ENCODE results near the gene TBL1X.
A peak's percentile ranks its signal among the peaks of the same experiment; 100 is the strongest.

TBL1X gene

DNA sequence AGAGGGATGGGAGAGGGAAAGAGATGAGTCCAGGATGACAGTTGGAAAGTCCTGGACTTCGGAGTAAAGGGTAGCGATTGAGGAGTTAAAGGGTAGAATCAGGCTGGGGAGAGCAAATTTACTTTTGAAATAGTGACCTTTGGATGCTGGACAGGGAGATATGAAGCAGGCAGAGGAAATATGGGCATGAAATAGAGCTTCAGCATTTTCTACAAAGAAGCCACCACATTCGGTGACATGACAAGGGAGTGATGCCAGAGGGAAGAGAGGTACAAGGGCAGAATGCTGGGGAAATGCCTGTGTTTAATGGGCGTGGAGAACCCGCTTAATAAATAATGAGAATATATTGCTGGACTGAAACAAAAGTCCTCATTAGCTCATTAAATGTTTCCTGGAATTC is 92.7 kb downstream of the TBL1X start:
- H3K9me3 ChIP-seq (ENCODE audit: control insufficient read depth in 2 of 2, low read length in 2 of 2): no peaks in the 10 kb centered on the region
- H3K27me3 ChIP-seq (ENCODE audit: control insufficient read depth in 1 of 2, insufficient read depth in 2 of 2, low read length in 2 of 2): no peaks in the 10 kb centered on the region
- H3K9ac ChIP-seq (ENCODE audit: low read length in 2 of 2): no peak overlapping the region
- no peak overlapping the region for H3K4me3 ChIP-seq (ENCODE audit: low read length in 2 of 2)
- no peaks in the 10 kb centered on the region for H3K36me3 ChIP-seq (ENCODE audit: control insufficient read depth in 2 of 2, insufficient read depth in 2 of 2, low read length in 2 of 2)
- H3K4me1 ChIP-seq (ENCODE audit: control insufficient read depth, insufficient read depth, low read length): no peaks in the 10 kb centered on the region
- H3K27ac ChIP-seq (ENCODE audit: low read length): no peak overlapping the region

DNA sequence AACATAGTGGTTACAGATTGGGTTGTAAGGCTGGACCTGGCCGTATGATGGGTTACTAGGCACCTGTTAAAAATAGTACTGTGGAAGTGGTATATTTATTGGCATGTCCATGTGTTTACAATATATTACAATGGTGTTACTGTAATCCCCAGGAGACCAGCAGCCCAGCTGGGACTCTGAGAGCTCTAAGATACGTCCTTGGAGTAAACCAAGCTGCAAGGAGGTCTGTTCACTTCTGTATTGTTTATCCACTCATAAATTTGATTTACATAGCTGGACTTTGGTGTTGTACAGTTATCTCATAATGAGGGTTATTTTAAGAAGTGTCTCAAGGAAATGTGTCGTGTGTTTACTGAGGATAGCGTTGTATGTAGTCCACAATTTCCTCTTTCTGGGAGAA is 93.8 kb downstream of the TBL1X start:
- Histone ChIP-seq H3K9me3 (ENCODE audit: control insufficient read depth in 2 of 2, low read length in 2 of 2) (no peaks in the 10 kb centered on the region), H3K4me1 (ENCODE audit: control insufficient read depth, insufficient read depth, low read length) (no peaks in the 10 kb centered on the region), H3K27ac (ENCODE audit: low read length) (no peak overlapping the region), H3K36me3 (ENCODE audit: control insufficient read depth in 2 of 2, insufficient read depth in 2 of 2, low read length in 2 of 2) (no peaks in the 10 kb centered on the region), H3K4me3 (ENCODE audit: low read length in 2 of 2) (no peak overlapping the region), H3K9ac (ENCODE audit: low read length in 2 of 2) (no peak overlapping the region), H3K27me3 (ENCODE audit: control insufficient read depth in 1 of 2, insufficient read depth in 2 of 2, low read length in 2 of 2) (no peaks in the 10 kb centered on the region)

DNA sequence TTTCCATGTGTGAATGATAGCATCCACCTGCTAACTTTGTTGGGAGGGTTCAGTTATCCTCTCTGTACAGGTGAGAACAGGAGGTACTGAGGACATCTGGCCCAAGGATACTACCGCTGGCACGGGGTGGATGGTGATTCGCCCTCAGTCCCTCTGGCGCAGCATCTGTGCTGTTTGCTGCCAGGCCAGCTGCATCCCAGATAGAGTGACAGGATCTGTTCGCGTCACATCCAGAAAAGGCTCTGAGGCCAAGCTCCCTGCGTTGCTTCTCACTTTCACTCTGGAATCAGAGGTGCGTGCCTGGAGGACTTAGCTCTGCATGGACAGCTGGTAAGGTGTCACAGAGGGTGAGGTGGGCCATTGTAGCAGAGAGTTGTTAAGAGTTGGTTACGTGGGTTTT is 95.4 kb downstream of the TBL1X start:
- no peak overlapping the region for H3K27ac ChIP-seq (ENCODE audit: low read length)
- H3K27me3 ChIP-seq (ENCODE audit: control insufficient read depth in 1 of 2, insufficient read depth in 2 of 2, low read length in 2 of 2): no peaks in the 10 kb centered on the region
- H3K9ac ChIP-seq (ENCODE audit: low read length in 2 of 2): no peak overlapping the region
- no peak overlapping the region for H3K4me3 ChIP-seq (ENCODE audit: low read length in 2 of 2)
- no peaks in the 10 kb centered on the region for H3K4me1 ChIP-seq (ENCODE audit: control insufficient read depth, insufficient read depth, low read length)
- H3K36me3 ChIP-seq (ENCODE audit: control insufficient read depth in 2 of 2, insufficient read depth in 2 of 2, low read length in 2 of 2): no peaks in the 10 kb centered on the region
- H3K9me3 ChIP-seq (ENCODE audit: control insufficient read depth in 2 of 2, low read length in 2 of 2): no peaks in the 10 kb centered on the region

DNA sequence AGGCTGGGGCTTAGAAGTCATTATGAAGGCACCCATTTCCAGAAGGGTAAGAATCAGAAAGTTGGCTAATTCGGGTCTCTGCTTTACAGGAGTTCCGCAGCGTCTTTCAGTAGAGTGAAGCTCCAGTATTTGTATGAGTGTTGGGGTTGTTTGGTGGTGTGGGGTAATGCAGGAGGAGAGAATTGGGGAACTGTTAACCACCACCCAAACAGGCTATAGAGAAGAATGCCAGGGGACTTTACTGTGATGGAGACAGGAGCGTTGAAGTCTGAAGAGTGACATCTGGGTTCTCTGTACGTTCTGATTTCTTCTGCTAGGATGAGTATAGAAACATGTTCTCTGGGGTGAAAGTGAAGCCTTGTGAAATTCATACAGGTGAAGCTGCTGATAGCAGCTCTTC is 96.3 kb downstream of the TBL1X start:
- H3K27me3 ChIP-seq (ENCODE audit: control insufficient read depth in 1 of 2, insufficient read depth in 2 of 2, low read length in 2 of 2): no peaks in the 10 kb centered on the region
- no peak overlapping the region for H3K9ac ChIP-seq (ENCODE audit: low read length in 2 of 2)
- H3K4me1 ChIP-seq (ENCODE audit: control insufficient read depth, insufficient read depth, low read length): peaks cover 5% of the 10 kb centered on the region
- H3K9me3 ChIP-seq (ENCODE audit: control insufficient read depth in 2 of 2, low read length in 2 of 2): no peaks in the 10 kb centered on the region
- no peak overlapping the region for H3K4me3 ChIP-seq (ENCODE audit: low read length in 2 of 2)
- H3K27ac ChIP-seq (ENCODE audit: low read length): no peak overlapping the region
- no peaks in the 10 kb centered on the region for H3K36me3 ChIP-seq (ENCODE audit: control insufficient read depth in 2 of 2, insufficient read depth in 2 of 2, low read length in 2 of 2)

DNA sequence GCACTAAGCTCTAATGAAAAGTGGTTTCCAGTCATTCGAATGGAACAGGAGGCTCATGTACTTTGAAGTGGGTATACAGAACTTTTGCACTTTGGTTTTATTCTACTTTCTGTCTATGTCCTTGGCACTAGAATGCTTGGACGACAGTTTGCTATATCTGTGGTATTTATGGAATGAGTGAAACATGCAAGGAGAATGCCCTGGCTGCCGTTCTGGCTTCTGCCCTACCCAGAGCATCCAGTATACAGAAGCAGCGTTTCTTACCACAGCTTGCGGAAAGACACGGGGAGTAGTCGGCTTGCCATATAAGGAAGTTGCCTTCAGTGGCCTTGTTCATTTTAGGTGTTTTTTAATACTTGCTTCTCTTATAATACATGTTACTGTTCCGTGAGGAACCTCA is 98.0 kb downstream of the TBL1X start:
- peak overlapping the region; percentile 31 for H3K27ac ChIP-seq (ENCODE audit: low read length)
- no peaks in the 10 kb centered on the region for H3K27me3 ChIP-seq (ENCODE audit: control insufficient read depth in 1 of 2, insufficient read depth in 2 of 2, low read length in 2 of 2)
- no peaks in the 10 kb centered on the region for H3K9me3 ChIP-seq (ENCODE audit: control insufficient read depth in 2 of 2, low read length in 2 of 2)
- no peaks in the 10 kb centered on the region for H3K36me3 ChIP-seq (ENCODE audit: control insufficient read depth in 2 of 2, insufficient read depth in 2 of 2, low read length in 2 of 2)
- peaks cover 12% of the 10 kb centered on the region for H3K4me1 ChIP-seq (ENCODE audit: control insufficient read depth, insufficient read depth, low read length)
- no peak overlapping the region for H3K9ac ChIP-seq (ENCODE audit: low read length in 2 of 2)
- peak overlapping the region in 1 of 2 donors; percentile 8 for H3K4me3 ChIP-seq (ENCODE audit: low read length in 2 of 2)

DNA sequence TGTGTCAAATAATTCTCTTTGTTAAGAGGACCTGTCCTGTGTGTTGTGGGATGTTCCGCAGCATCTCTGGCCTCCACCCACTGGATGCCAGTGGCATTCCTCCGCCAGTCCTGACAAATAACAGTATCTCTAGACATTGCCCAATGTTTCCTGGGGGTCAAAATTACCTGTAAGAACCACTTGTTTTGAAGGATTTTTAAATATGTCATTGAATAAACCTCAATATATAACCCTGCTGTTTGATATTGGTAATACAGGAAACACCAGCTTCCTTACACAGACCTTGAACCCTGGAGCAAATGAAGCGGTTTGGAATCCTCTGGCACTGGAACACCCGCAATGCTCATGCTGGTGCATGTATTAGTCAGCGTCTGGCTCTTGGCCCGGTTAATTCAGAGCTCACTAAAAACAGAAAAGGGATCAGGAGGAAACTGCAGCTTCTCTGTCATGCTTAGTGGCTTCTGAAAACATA is 101.3 kb downstream of the TBL1X start:
- Histone ChIP-seq H3K4me3 (ENCODE audit: low read length in 2 of 2) (no peak overlapping the region), H3K36me3 (ENCODE audit: control insufficient read depth in 2 of 2, insufficient read depth in 2 of 2, low read length in 2 of 2) (no peaks in the 10 kb centered on the region), H3K9me3 (ENCODE audit: control insufficient read depth in 2 of 2, low read length in 2 of 2) (no peaks in the 10 kb centered on the region), H3K27ac (ENCODE audit: low read length) (no peak overlapping the region), H3K9ac (ENCODE audit: low read length in 2 of 2) (no peak overlapping the region), H3K4me1 (ENCODE audit: control insufficient read depth, insufficient read depth, low read length) (peaks cover 20% of the 10 kb centered on the region), H3K27me3 (ENCODE audit: control insufficient read depth in 1 of 2, insufficient read depth in 2 of 2, low read length in 2 of 2) (peaks cover 0 to 5% of the 10 kb centered on the region in 2 donors)

DNA sequence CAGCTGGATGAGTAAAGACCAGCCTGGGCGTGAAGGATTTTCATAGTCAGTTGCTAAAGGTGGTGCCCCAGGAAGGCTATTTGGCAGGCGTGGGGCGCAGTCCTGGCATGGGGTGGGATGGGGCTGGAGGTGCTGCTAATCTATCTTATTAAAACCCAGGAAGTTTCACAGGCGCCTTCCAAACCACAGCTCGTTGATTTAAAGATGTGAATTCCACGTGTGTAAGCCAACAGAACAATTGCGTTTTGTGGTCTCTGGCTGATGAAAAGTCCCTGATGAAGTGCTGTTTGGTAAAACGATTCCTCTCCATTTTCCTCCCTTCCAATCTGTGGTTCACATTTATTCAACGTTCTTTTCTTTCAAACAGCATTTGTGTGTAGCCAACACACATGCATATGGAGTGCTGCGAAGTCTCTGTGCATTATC is 105.0 kb downstream of the TBL1X start:
- peaks cover 0 to 5% of the 10 kb centered on the region in 2 donors for H3K27me3 ChIP-seq (ENCODE audit: control insufficient read depth in 1 of 2, insufficient read depth in 2 of 2, low read length in 2 of 2)
- H3K36me3 ChIP-seq (ENCODE audit: control insufficient read depth in 2 of 2, insufficient read depth in 2 of 2, low read length in 2 of 2): no peaks in the 10 kb centered on the region
- H3K9ac ChIP-seq (ENCODE audit: low read length in 2 of 2): no peak overlapping the region
- H3K27ac ChIP-seq (ENCODE audit: low read length): no peak overlapping the region
- H3K4me3 ChIP-seq (ENCODE audit: low read length in 2 of 2): no peak overlapping the region
- H3K9me3 ChIP-seq (ENCODE audit: control insufficient read depth in 2 of 2, low read length in 2 of 2): no peaks in the 10 kb centered on the region
- peaks cover 20% of the 10 kb centered on the region for H3K4me1 ChIP-seq (ENCODE audit: control insufficient read depth, insufficient read depth, low read length)

DNA sequence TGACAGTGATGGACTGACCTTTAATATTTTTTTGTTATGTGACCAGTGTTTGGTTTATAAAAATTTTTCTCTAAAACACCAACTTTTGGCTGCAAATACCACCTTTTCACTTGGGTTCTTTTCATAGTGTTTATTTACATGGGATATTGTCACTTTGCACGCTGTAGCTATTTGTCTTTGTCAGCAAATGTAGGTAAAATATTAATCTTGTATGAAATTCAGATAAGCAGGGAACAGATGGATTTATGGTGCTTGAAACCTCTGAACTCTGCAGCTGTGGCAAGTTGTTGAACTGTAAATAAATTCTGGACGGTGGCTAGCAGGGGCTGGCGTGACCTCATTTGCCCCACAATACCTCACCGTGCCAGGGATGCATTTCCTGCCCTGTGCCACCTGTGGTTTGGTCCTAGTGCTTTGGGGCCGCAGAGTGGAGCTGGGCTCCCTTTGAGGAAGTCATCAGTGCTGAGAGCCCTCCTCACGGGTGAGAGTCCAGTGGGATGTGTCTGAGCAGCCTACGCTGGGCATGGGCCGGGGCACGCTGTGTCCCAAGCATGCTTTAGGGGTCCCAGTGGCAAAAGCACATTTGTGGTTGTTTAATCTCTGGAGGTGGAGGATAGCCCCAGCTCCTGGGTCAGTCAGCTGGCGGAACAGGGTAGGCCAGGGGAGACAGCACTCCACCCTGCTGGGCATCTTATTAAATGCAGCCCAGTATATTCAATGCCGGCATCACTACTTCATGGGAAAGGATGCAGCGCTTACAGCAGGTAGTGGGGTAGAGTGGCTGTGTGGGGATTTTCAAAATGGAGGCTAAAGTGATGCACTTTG is 108.6 kb downstream of the TBL1X start:
- Histone ChIP-seq H3K27ac (ENCODE audit: low read length) (no peak overlapping the region), H3K4me3 (ENCODE audit: low read length in 2 of 2) (no peak overlapping the region), H3K4me1 (ENCODE audit: control insufficient read depth, insufficient read depth, low read length) (peaks cover 7% of the 10 kb centered on the region), H3K9ac (ENCODE audit: low read length in 2 of 2) (no peak overlapping the region), H3K36me3 (ENCODE audit: control insufficient read depth in 2 of 2, insufficient read depth in 2 of 2, low read length in 2 of 2) (no peaks in the 10 kb centered on the region), H3K9me3 (ENCODE audit: control insufficient read depth in 2 of 2, low read length in 2 of 2) (no peaks in the 10 kb centered on the region), H3K27me3 (ENCODE audit: control insufficient read depth in 1 of 2, insufficient read depth in 2 of 2, low read length in 2 of 2) (peaks cover 0 to 5% of the 10 kb centered on the region in 2 donors)

DNA sequence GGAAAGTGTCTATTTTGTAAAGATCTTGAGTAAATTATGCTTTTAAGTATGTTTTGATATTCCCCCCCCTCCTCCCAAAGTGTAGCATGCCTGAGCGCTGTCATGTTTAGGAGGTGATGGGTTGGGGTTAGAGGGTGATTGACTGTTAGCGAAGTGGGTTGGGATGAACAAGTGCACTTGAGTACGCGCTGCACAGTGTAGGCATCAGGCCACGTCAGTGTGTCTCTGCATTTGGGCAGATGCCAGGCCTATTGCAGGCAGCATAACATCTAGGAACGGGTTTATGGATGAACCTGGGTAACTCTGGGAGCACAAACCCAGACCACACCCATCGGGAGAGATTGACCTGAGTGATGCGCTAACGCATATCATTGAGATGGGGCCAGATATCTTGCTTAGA is 111.2 kb downstream of the TBL1X start:
- H3K27ac ChIP-seq (ENCODE audit: low read length): no peak overlapping the region
- H3K9me3 ChIP-seq (ENCODE audit: control insufficient read depth in 2 of 2, low read length in 2 of 2): no peaks in the 10 kb centered on the region
- H3K4me3 ChIP-seq (ENCODE audit: low read length in 2 of 2): no peak overlapping the region
- H3K27me3 ChIP-seq (ENCODE audit: control insufficient read depth in 1 of 2, insufficient read depth in 2 of 2, low read length in 2 of 2): no peaks in the 10 kb centered on the region
- H3K9ac ChIP-seq (ENCODE audit: low read length in 2 of 2): no peak overlapping the region
- no peaks in the 10 kb centered on the region for H3K36me3 ChIP-seq (ENCODE audit: control insufficient read depth in 2 of 2, insufficient read depth in 2 of 2, low read length in 2 of 2)
- H3K4me1 ChIP-seq (ENCODE audit: control insufficient read depth, insufficient read depth, low read length): no peaks in the 10 kb centered on the region

DNA sequence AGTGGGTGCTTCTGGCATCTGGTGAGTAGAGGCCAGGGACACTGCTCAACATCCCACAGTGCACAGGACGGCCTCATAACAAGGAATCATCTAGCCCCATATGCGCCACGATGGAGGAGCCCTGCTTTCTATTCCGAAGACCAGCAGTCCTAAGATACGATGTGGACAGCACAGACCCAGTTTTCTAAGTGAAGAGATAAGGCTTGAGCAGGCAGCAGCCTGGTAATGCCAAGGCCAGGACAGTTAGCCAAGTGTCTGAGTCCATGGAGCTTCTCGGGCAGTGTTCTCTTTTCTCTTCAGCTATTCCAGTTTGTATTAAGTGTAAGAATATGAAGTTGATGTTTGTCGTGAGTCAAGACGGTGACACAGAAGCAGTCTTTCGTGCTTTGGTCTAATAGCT is 112.7 kb downstream of the TBL1X start:
- H3K4me1 ChIP-seq (ENCODE audit: control insufficient read depth, insufficient read depth, low read length): peaks cover 7% of the 10 kb centered on the region
- H3K27me3 ChIP-seq (ENCODE audit: control insufficient read depth in 1 of 2, insufficient read depth in 2 of 2, low read length in 2 of 2): peaks cover 0 to 2% of the 10 kb centered on the region in 2 donors
- H3K27ac ChIP-seq (ENCODE audit: low read length): no peak overlapping the region
- no peak overlapping the region for H3K4me3 ChIP-seq (ENCODE audit: low read length in 2 of 2)
- H3K9me3 ChIP-seq (ENCODE audit: control insufficient read depth in 2 of 2, low read length in 2 of 2): no peaks in the 10 kb centered on the region
- no peaks in the 10 kb centered on the region for H3K36me3 ChIP-seq (ENCODE audit: control insufficient read depth in 2 of 2, insufficient read depth in 2 of 2, low read length in 2 of 2)
- H3K9ac ChIP-seq (ENCODE audit: low read length in 2 of 2): no peak overlapping the region

DNA sequence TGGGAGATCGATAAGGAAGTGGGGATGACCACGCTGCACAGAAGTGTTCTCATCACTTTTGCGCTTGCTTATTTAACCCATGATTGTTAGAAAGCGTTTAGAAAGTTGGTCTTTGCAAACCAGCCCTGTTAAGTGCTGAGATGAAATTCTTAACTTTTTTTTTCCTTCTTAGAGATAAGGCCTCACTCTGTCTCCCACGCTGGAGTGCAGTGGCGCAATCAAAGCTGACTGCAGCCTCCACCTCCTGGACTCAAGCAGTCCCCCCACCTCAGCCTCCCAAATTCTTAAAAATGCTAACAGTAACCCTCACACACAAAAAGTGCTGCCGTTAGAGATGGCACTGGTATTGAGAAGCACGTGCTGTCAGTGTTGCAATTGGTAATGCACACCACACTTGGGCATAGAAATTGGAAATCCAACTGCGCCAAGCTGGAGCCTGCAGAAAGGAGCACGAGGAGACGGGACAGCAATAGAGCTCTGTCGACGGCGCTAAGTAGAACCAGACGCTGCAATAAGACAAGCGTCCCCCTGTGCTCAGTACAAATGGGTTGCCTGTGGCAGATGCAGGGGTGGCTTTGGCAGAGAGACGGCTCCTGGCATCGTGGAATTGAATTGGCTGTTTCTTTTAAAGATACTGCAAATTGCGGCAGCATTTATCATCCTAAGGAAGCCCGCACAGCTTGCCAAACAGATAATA is 113.4 kb downstream of the TBL1X start:
- Histone ChIP-seq H3K27me3 (ENCODE audit: control insufficient read depth in 1 of 2, insufficient read depth in 2 of 2, low read length in 2 of 2) (peaks cover 0 to 2% of the 10 kb centered on the region in 2 donors), H3K4me1 (ENCODE audit: control insufficient read depth, insufficient read depth, low read length) (peaks cover 7% of the 10 kb centered on the region), H3K9me3 (ENCODE audit: control insufficient read depth in 2 of 2, low read length in 2 of 2) (no peaks in the 10 kb centered on the region), H3K27ac (ENCODE audit: low read length) (no peak overlapping the region), H3K36me3 (ENCODE audit: control insufficient read depth in 2 of 2, insufficient read depth in 2 of 2, low read length in 2 of 2) (no peaks in the 10 kb centered on the region), H3K9ac (ENCODE audit: low read length in 2 of 2) (no peak overlapping the region), H3K4me3 (ENCODE audit: low read length in 2 of 2) (no peak overlapping the region)

Data from stomach smooth muscle (tissue), 2 donors.